ENCODE data around the gene RASSF4. TPM values are rescaled to one million over a fixed set of nuclear protein-coding genes. Genes with fewer than 3 reads are reported as not detected.

The RASSF4 gene
- total and polyA plus RNA-seq, 2 donors (not counting 3 experiments of a cell fraction or from before 2014, with no cell fraction given) = 7.6 to 8.2 TPM

GRCh38 chr10:44961230-44961571 lies 1.6 kb downstream of the RASSF4 start:
- Histone ChIP-seq H4K20me1 (replicated peaks; ENCODE audit: control insufficient read depth, extremely low read depth, insufficient read depth, low read length) (no peaks in the 10 kb centered on the region), H3K79me2 (ENCODE audit: control insufficient read depth, insufficient read depth, low read length) (no peaks in the 10 kb centered on the region), H3K4me1 (ENCODE audit: control insufficient read depth, extremely low read depth, insufficient read depth, low read length) (peaks cover 11% of the 10 kb centered on the region), H3K9ac (replicated peaks; ENCODE audit: extremely low read depth, insufficient read depth, low read length) (no peak overlapping the region), H3K27ac (ENCODE audit: insufficient read depth, low read depth, low read length) (no peak overlapping the region), H3K36me3 (ENCODE audit: control insufficient read depth in 2 of 2, extremely low read depth in 1 of 2, insufficient read depth in 2 of 2, low read length in 2 of 2) (no peaks in the 10 kb centered on the region), H2AFZ (ENCODE audit: low read depth, low read length) (no peak overlapping the region), H3K4me3 (replicated peaks in 1 of 3; ENCODE audit: insufficient read depth in 1 of 3, low read depth in 1 of 3, low read length in 3 of 3) (no peak overlapping the region), H3K9me1 (replicated peaks; ENCODE audit: control insufficient read depth, extremely low read depth, insufficient read depth, low read length) (no peaks in the 10 kb centered on the region), H3K27me3 (ENCODE audit: control insufficient read depth in 2 of 2, insufficient read depth in 2 of 2, low read length in 2 of 2) (no peaks in the 10 kb centered on the region), H3K9me3 (replicated peaks; ENCODE audit: control insufficient read depth, insufficient read depth, low read length) (no peaks in the 10 kb centered on the region), H3K4me2 (ENCODE audit: insufficient read depth, low read length) (no peak overlapping the region)
- ChIA-PET CTCF (interaction anchor here (3.5 kb wide), 1 partner anchor 28 kb away, joined by 10 read pairs; no protein-coding TSS in a partner anchor), POLR2A (no interaction called here)
- TF ChIP-seq JUN (IDR thresholded peaks at IDR 0.05; ENCODE audit: borderline replicate concordance, insufficient read depth, insufficient read length, low read depth) (no peak), GATA2 (IDR thresholded peaks at IDR 0.05; ENCODE audit: insufficient read depth, insufficient read length, low read depth, low read length) (no peak), POLR2A (IDR thresholded peaks at IDR 0.05; ENCODE audit: low read depth, low read length) (no peak), FOS (IDR thresholded peaks at IDR 0.05; ENCODE audit: borderline replicate concordance, insufficient read depth, low read length) (no peak), POLR2AphosphoS5 (IDR thresholded peaks at IDR 0.05; ENCODE audit: insufficient read depth, low read depth, low read length) (no peak), EZH2 (IDR thresholded peaks at IDR 0.05; ENCODE audit: borderline replicate concordance, low read depth, low read length, severe bottlenecking) (no peak), MYC (IDR thresholded peaks at IDR 0.05; ENCODE audit: low read depth, low read length) (no peak)
- TF ChIP-seq, protein P1, sequence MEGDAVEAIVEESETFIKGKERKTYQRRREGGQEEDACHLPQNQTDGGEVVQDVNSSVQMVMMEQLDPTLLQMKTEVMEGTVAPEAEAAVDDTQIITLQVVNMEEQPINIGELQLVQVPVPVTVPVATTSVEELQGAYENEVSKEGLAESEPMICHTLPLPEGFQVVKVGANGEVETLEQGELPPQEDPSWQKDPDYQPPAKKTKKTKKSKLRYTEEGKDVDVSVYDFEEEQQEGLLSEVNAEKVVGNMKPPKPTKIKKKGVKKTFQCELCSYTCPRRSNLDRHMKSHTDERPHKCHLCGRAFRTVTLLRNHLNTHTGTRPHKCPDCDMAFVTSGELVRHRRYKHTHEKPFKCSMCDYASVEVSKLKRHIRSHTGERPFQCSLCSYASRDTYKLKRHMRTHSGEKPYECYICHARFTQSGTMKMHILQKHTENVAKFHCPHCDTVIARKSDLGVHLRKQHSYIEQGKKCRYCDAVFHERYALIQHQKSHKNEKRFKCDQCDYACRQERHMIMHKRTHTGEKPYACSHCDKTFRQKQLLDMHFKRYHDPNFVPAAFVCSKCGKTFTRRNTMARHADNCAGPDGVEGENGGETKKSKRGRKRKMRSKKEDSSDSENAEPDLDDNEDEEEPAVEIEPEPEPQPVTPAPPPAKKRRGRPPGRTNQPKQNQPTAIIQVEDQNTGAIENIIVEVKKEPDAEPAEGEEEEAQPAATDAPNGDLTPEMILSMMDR (IDR thresholded peaks at IDR 0.05; ENCODE audit: extremely low read depth in 1 of 2, insufficient read depth in 1 of 2, low read depth in 1 of 2, low read length in 2 of 2) = no peak
- TF ChIP-seq, protein P2, sequence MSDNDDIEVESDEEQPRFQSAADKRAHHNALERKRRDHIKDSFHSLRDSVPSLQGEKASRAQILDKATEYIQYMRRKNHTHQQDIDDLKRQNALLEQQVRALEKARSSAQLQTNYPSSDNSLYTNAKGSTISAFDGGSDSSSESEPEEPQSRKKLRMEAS (IDR thresholded peaks at IDR 0.05; ENCODE audit: insufficient read depth, insufficient read length) = no peak
- intact Hi-C loops (cut with micrococcal nuclease) (no loop called here), dilution Hi-C loops (cut with MboI; ENCODE audit: extremely low pct_ligation_motif_present, low sequenced_read_pairs) (no loop called here)
- no peak for DNase-seq (ENCODE audit: low read depth, low spot score)
- no peak for FAIRE-seq
- BruUV-seq (replicated peaks) = no TSS peak
